HepG2 (cell line): ENCODE data around the gene CISTR. TPM values are rescaled to one million over a fixed set of nuclear protein-coding genes. Genes with fewer than 3 reads are reported as not detected.

Experiments
- ATAC-seq: fragments of 200-7000 bp; cut with Tn5 transposase; 3 replicates; pipeline ENCODE4 v1.9.1; 2020; ENCODE audit warnings: mild to moderate bottlenecking, moderate library complexity
- BruUV-seq: library from RNA; stranded (reverse); fragments of 400-500 nt; replicated peaks from 2 replicates; lab custom pipeline; 2021; lab: Mats Ljungman, UMichigan
- CTCF ChIA-PET: fragments of 300-600 bp; formaldehyde crosslinking; extraction: SDS; loops from one replicate; lab custom pipeline; 2021; ENCODE audit warnings: low total read pairs, inconsistent platforms, low intra/inter-chr PET ratio; lab: Yijun Ruan, JAX
- POLR2A ChIA-PET: fragments of 350-600 bp; sonication (Branson Sonifier 250); formaldehyde crosslinking; loops from one replicate; lab custom pipeline; 2020; ENCODE audit warnings: antibody characterized with exemption, inconsistent platforms; lab: Yijun Ruan, JAX
- DNase-seq: peaks from one replicate; pipeline ENCODE4 v3.0.0-alpha.2; 2015; ENCODE audit warnings: low spot score
- FAIRE-seq: peaks from 3 replicates; lab custom pipeline; 2011; peaks lifted over from hg19 to GRCh38; lab: Jason Lieb, UNC
- H2AFZ ChIP-seq: one replicate; pipeline ENCODE4 v1.6.1; 2011; ENCODE audit warnings: low read length, inconsistent platforms
- H3K27ac ChIP-seq: fragments of 300-600 bp; 3 replicates; pipeline ENCODE4 v1.8.0; 2011; ENCODE audit warnings: mixed run types, mild to moderate bottlenecking, mixed read lengths, low read length, inconsistent platforms; ENCODE audit not compliant: insufficient read depth; ENCODE audit errors: extremely low read length
- H3K27me3 ChIP-seq, 2 experiments: fragments of 200-600 bp in 1 of 2; 2 replicates in 1 of 2; 3 replicates in 1 of 2; pipeline versions ENCODE4 v1.6.0 to v1.8.0; 2011; ENCODE audit warnings: low read length in 2 of 2, mild to moderate bottlenecking in 2 of 2, moderate library complexity in 2 of 2, inconsistent platforms in 1 of 2; ENCODE audit not compliant: insufficient read depth in 2 of 2, control insufficient read depth in 1 of 2
- H3K36me3 ChIP-seq, 2 experiments: fragments of 200-600 bp in 1 of 2; replicated peaks in 1 of 2; 2 replicates in 1 of 2; 3 replicates in 1 of 2; pipeline versions ENCODE4 v1.5.1 to v1.8.0; 2011; ENCODE audit warnings: low read length in 2 of 2, inconsistent platforms in 1 of 2; ENCODE audit not compliant: insufficient read depth in 2 of 2, control insufficient read depth in 1 of 2
- H3K4me1 ChIP-seq: 2 replicates; pipeline ENCODE4 v1.5.1; 2012; ENCODE audit warnings: low read length, inconsistent platforms; ENCODE audit not compliant: insufficient read depth
- H3K4me2 ChIP-seq: 2 replicates; pipeline ENCODE4 v1.6.0; 2011; ENCODE audit warnings: low read depth, low read length, inconsistent platforms
- H3K4me3 ChIP-seq, 3 experiments: fragments of 200-600 bp in 1 of 3; sonication (generic), shearing (Covaris generic) in 1 of 3; replicated peaks in 1 of 3; 2 replicates each; pipeline ENCODE4 v1.5.1; 2011 to 2016; ENCODE audit warnings: low read length in 3 of 3, inconsistent platforms in 2 of 3, low read depth in 2 of 3, mild to moderate bottlenecking in 2 of 3, control low read depth in 1 of 3, mixed read lengths in 1 of 3; ENCODE audit not compliant: insufficient read depth in 1 of 3
- H3K79me2 ChIP-seq: one replicate; pipeline ENCODE4 v1.6.1; 2011; ENCODE audit warnings: low read length, inconsistent platforms; ENCODE audit not compliant: insufficient read depth
- H3K9ac ChIP-seq: 2 replicates; pipeline ENCODE4 v1.6.0; 2011; ENCODE audit warnings: mild to moderate bottlenecking, low read depth, low read length, inconsistent platforms; ENCODE audit not compliant: insufficient read depth
- H3K9me3 ChIP-seq: 2 replicates; pipeline ENCODE4 v1.5.1; 2012; ENCODE audit warnings: mild to moderate bottlenecking, low read length
- H4K20me1 ChIP-seq: 2 replicates; pipeline ENCODE4 v1.6.0; 2011; ENCODE audit warnings: inconsistent platforms, mild to moderate bottlenecking, low read length, moderate library complexity; ENCODE audit not compliant: insufficient read depth
- AHR ChIP-seq: IDR thresholded peaks from 2 replicates; pipeline ENCODE4 v1.6.1; 2018; ENCODE audit warnings: missing genetic modification reagents, missing compliant biosample characterization
- DPF2 ChIP-seq: sonication (generic); formaldehyde crosslinking; IDR thresholded peaks from 2 replicates; pipeline ENCODE4 v1.4.0; 2020; ENCODE audit warnings: mild to moderate bottlenecking, low read depth, missing genetic modification reagents, borderline replicate concordance
- EP300 ChIP-seq, 3 experiments: sonication (generic) in 1 of 3; formaldehyde crosslinking in 1 of 3; IDR thresholded peaks; 2 replicates each; pipeline versions ENCODE4 v1.5.1 to v1.6.1; 2011 to 2020; ENCODE audit warnings: low read depth in 2 of 3, low read length in 2 of 3, borderline replicate concordance in 1 of 3, improper control_type of control experiment in 1 of 3, mild to moderate bottlenecking in 1 of 3, missing genetic modification reagents in 1 of 3, moderate library complexity in 1 of 3
- KDM5B ChIP-seq: sonication (generic); formaldehyde crosslinking; IDR thresholded peaks from 2 replicates; pipeline ENCODE4 v1.4.0; 2020; ENCODE audit warnings: missing genetic modification reagents, mild to moderate bottlenecking, borderline replicate concordance
- NCOA5 ChIP-seq: sonication (generic); formaldehyde crosslinking; IDR thresholded peaks from 2 replicates; pipeline ENCODE4 v1.4.0; 2020; ENCODE audit warnings: missing genetic modification reagents
- PRPF4 ChIP-seq: fragments of 200-400 bp; formaldehyde crosslinking; IDR thresholded peaks from 2 replicates; pipeline ENCODE4 v1.6.1; 2016; ENCODE audit warnings: low read length, low read depth; ENCODE audit not compliant: poor library complexity, severe bottlenecking
- ZSCAN22 ChIP-seq: sonication (generic); formaldehyde crosslinking; IDR thresholded peaks from 2 replicates; pipeline ENCODE4 v1.4.0; 2020; ENCODE audit warnings: mild to moderate bottlenecking, missing genetic modification reagents
- WGBS: methylation state at CpG from one replicate; pipeline ENCODE4 v1.1.6; 2017; ENCODE audit warnings: low lambda C conversion rate; 5-methylcytosine and 5-hydroxymethylcytosine counted together
- in situ Hi-C: cut with HindIII; loops from 2 replicates; pipeline ENCODE4 v1.10.0; 2017; ENCODE audit warnings: low pct_unique_long_range_greater_than_20kb; ENCODE audit not compliant: extremely low pct_ligation_motif_present
- intact Hi-C: fragments of 100-400 bp; cut with micrococcal nuclease; formaldehyde crosslinking; loops from one replicate; pipeline ENCODE4 v1.10.0; 2022; ENCODE audit not compliant: unreplicated experiment
- polyA plus RNA-seq, 8 experiments: library from polyadenylated mRNA; depleted of rRNA in 3 of 8; stranded (reverse) in 7 of 8; unstranded in 1 of 8; fragments of >200 nt; fragmentation: Illumina TruSeq in 4 of 8; extraction: Trizol in 4 of 8; gene quantifications; 2 replicates each; pipeline versions ENCODE4 v1.2.1 to v1.2.3, GENCODE V29; 2011 to 2016; ENCODE audit warnings: low read depth in 4 of 8, missing spikeins in 1 of 8, mixed read lengths in 1 of 8; ENCODE audit not compliant: insufficient read depth in 1 of 8
- total RNA-seq, 5 experiments: library from RNA; depleted of rRNA; stranded (reverse); fragments of >200 nt; fragmentation: Illumina TruSeq; extraction: Trizol; gene quantifications; 2 replicates each; pipeline ENCODE4 v1.2.3, GENCODE V29; 2016; ENCODE audit warnings: low read depth in 1 of 5
- TF ChIP-seq, protein P1 (sequence below): sonication (generic); formaldehyde crosslinking; conservative IDR thresholded peaks from 2 replicates; pipeline ENCODE4 v1.8.1; 2023; ENCODE audit warnings: missing genetic modification reagents
- TF ChIP-seq, protein P2 (sequence below): sonication (generic); formaldehyde crosslinking; IDR thresholded peaks from 2 replicates; pipeline ENCODE4 v1.4.0; 2020; ENCODE audit warnings: mild to moderate bottlenecking, missing genetic modification reagents

Gene CISTR
- total and polyA plus RNA-seq, 2 of the 13 experiments (the other 11 are each of a cell fraction or from before 2014, with no cell fraction given), result not detected

- Histone ChIP-seq H3K79me2 (no peaks in the 10 kb centered on the region), H3K9ac (no peak overlapping the region), H3K9me3 (no peaks in the 10 kb centered on the region), H3K4me1 (0 out of 2 replicates have a peak, but pooled peaks cover 6% of the 10 kb centered on the region), H3K4me2 (no peak overlapping the region)
- DNase-seq, result no peak
- POLR2A ChIA-PET, result no interaction called here
- intact Hi-C loops, result no loop called here
- in situ Hi-C loops, result no loop called here
- ATAC-seq, result no peak
- CTCF ChIA-PET, result no interaction called here
- TF ChIP-seq DPF2 (CRISPR knock-in tag), result no peak
- no peak for TF ChIP-seq ZSCAN22 (CRISPR knock-in tag)
- TF ChIP-seq KDM5B (CRISPR knock-in tag), result no peak
- TF ChIP-seq, all 625 proteins: peak for 0
- Histone ChIP-seq H4K20me1 (no peaks in the 10 kb centered on the region), H3K4me3 (no peak overlapping the region), H2AFZ (no peak overlapping the region), H3K27ac (no peak overlapping the region), H3K36me3 (no peaks in the 10 kb centered on the region), H3K27me3 (peaks cover 19 to 67% of the 10 kb centered on the region in 2 experiments; a peak in 4 of 5 replicates)
- no peak for FAIRE-seq
- 27% methylated on average over 6 of the region's 6 CpGs for WGBS
- BruUV-seq, result no TSS peak
Observed at GRCh38 chr12:53736592-53736991, 15.2 kb downstream of the CISTR start.

DNA sequence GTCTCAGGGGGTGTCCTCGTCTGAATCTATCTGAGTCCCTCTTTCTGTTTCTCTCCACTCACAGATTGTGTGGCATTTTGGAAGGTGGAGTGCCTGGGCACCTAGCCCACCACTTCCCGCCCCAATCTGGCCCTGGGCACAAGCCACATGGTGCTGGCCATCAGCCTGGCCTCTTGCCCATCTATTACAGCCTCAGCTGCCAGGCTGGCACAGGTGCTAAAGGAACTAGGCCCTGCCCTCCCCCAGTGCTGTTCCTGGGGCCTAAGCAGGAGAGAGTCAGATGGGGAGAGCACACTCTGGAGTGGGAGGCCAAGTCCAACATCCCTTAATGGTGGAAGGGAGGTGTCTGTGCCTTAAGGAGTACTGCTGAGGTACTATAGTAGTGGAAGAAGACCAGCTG is 16.2 kb downstream of the CISTR start:
- H3K4me3 ChIP-seq, result no peak overlapping the region
- H3K36me3 ChIP-seq, result no peaks in the 10 kb centered on the region
- BruUV-seq, result no TSS peak
- H3K9ac ChIP-seq, result no peak overlapping the region
- in situ Hi-C loops, result no loop called here
- CTCF ChIA-PET, result no interaction called here
- H3K9me3 ChIP-seq, result no peaks in the 10 kb centered on the region
- FAIRE-seq (no peak), ATAC-seq (no peak), DNase-seq (no peak)
- H2AFZ ChIP-seq, result no peak overlapping the region
- H3K79me2 ChIP-seq, result no peaks in the 10 kb centered on the region
- no peak overlapping the region for H3K27ac ChIP-seq
- H4K20me1 ChIP-seq, result no peaks in the 10 kb centered on the region
- intact Hi-C loops, result no loop called here
- POLR2A ChIA-PET, result no interaction called here
- WGBS, result 7% methylated on average over 2 of the region's 2 CpGs
- no peak overlapping the region for H3K4me2 ChIP-seq
- H3K4me1 ChIP-seq, result 0 out of 2 replicates have a peak, but pooled peaks cover 6% of the 10 kb centered on the region
- H3K27me3 ChIP-seq, result peaks cover 19 to 60% of the 10 kb centered on the region in 2 experiments; a peak in 4 of 5 replicates
- TF ChIP-seq NCOA5 (CRISPR knock-in tag) (no peak), PRPF4 (no peak), AHR (CRISPR knock-in tag) (no peak), EP300 (IDR thresholded peaks at IDR 0.05; ENCODE audit: low read depth in 2 of 2, low read length in 2 of 2) (no peak), EP300 (CRISPR knock-in tag; IDR thresholded peaks at IDR 0.05; ENCODE audit: borderline replicate concordance) (no peak)
- TF ChIP-seq, protein P1, sequence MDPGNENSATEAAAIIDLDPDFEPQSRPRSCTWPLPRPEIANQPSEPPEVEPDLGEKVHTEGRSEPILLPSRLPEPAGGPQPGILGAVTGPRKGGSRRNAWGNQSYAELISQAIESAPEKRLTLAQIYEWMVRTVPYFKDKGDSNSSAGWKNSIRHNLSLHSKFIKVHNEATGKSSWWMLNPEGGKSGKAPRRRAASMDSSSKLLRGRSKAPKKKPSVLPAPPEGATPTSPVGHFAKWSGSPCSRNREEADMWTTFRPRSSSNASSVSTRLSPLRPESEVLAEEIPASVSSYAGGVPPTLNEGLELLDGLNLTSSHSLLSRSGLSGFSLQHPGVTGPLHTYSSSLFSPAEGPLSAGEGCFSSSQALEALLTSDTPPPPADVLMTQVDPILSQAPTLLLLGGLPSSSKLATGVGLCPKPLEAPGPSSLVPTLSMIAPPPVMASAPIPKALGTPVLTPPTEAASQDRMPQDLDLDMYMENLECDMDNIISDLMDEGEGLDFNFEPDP, result no peak
- TF ChIP-seq, protein P2, sequence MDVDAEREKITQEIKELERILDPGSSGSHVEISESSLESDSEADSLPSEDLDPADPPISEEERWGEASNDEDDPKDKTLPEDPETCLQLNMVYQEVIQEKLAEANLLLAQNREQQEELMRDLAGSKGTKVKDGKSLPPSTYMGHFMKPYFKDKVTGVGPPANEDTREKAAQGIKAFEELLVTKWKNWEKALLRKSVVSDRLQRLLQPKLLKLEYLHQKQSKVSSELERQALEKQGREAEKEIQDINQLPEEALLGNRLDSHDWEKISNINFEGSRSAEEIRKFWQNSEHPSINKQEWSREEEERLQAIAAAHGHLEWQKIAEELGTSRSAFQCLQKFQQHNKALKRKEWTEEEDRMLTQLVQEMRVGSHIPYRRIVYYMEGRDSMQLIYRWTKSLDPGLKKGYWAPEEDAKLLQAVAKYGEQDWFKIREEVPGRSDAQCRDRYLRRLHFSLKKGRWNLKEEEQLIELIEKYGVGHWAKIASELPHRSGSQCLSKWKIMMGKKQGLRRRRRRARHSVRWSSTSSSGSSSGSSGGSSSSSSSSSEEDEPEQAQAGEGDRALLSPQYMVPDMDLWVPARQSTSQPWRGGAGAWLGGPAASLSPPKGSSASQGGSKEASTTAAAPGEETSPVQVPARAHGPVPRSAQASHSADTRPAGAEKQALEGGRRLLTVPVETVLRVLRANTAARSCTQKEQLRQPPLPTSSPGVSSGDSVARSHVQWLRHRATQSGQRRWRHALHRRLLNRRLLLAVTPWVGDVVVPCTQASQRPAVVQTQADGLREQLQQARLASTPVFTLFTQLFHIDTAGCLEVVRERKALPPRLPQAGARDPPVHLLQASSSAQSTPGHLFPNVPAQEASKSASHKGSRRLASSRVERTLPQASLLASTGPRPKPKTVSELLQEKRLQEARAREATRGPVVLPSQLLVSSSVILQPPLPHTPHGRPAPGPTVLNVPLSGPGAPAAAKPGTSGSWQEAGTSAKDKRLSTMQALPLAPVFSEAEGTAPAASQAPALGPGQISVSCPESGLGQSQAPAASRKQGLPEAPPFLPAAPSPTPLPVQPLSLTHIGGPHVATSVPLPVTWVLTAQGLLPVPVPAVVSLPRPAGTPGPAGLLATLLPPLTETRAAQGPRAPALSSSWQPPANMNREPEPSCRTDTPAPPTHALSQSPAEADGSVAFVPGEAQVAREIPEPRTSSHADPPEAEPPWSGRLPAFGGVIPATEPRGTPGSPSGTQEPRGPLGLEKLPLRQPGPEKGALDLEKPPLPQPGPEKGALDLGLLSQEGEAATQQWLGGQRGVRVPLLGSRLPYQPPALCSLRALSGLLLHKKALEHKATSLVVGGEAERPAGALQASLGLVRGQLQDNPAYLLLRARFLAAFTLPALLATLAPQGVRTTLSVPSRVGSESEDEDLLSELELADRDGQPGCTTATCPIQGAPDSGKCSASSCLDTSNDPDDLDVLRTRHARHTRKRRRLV (CRISPR knock-in tag), result no peak
